GM21423 (cell line): ENCODE data around the gene DCLK1.

ENCODE experiments used
- ATAC-seq: cut with Tn5 transposase; IDR thresholded peaks from one replicate; pipeline ENCODE4 v1.9.1; 2021; ENCODE audit warnings: mild to moderate bottlenecking, moderate library complexity; ENCODE audit not compliant: unreplicated experiment

Gene DCLK1

DNA sequence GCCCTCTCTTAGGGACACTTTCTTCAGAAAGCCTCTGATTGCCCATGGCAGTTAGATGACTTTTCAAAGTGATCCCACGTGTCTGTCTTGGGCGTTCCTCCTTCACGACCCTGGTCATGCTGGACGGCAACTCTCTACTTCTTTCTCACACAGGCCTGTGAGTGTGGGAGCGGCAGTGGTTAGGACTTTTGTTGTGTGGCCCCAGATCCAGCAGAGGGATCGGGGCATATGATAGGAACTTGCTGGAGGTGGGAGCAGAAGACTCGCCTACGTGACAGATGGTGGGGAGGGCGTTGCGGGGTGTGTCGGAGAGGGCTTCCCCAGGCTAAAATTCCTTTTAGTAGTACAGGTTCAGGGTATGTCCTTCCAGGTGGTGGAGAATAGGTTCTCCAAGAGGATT lies 365.2 kb downstream of the DCLK1 start:
- no peak for ATAC-seq

- ATAC-seq, result no peak
Observed at GRCh38 chr13:35765366-35765765, 365.8 kb downstream of the DCLK1 start.

DNA sequence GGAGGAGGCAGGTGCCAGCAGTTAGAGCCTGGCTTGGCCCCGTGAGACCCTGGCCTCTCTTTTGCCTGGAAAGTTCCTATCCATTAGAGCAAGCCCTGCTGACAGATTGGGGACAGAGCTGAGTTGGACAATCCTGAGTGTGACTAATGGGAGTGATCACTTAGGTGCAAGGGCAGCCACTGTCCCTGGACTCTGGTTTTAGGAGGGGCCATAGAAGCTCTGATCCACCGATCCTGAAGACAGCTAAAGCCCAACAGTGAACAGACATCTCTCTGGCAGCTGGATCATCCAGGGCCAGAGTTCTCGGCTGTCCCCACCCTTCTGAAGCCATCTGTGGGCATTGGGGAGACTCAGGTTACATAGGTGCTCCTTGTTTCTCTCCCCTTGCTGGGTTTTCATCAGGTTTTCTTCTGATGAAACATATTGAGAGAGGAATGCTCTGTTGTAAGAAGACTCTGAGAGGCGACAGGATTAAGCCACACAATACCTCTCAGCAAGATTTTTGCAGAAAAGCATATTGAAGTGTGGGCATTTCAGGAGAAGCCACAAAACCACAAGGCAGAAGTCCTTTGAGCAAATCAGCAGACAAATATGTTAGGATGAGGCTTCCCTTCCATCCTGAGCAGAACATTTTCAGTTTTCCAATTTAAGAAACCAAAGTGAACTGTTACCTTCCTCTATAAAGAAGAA lies 366.7 kb downstream of the DCLK1 start:
- no peak for ATAC-seq

DNA sequence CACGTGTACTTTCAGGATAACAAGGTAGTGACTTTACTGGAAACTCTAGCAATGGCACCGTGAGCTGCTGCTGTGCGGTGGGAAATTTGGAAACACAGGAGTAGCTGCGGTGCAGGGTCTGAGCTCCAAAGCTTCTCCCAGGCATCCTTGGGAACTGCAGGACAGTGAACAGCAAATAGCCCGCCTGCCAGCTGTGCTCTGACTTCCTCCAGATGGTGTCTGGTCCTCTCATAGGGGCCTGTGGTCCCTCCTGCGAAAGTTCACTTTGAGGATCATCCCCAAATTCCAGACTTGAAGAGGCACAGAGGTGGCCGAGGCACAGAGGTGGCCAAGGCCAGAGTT lies 367.4 kb downstream of the DCLK1 start:
- no peak for ATAC-seq

DNA sequence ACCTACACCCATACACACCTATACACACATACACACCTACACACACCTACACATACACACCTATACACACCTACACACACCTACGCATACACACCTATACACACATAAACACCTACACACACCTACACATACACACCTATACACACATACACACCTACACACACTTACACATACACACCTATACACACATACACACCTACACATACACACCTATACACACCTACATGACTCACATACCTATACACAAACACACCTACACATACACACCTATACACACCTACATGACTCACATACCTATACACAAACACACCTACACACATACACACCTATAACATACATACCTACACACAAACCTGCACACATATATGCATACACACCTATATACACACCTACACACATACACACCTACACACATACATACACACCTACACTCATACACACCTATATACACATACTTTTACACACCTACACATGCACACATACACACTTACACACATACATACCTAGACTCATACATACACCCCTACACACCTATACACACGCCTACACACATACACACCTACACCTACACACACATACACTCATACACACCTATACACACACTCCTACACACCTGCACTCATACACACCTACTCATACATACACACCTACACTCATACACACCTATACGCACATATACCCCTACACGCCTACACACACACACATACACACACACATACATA lies 368.0 kb downstream of the DCLK1 start:
- no peak for ATAC-seq

- ATAC-seq, result no peak
Observed at GRCh38 chr13:35761440-35762252, 369.5 kb downstream of the DCLK1 start.

- ATAC-seq, result no peak
Observed at GRCh38 chr13:35760735-35761281, 370.4 kb downstream of the DCLK1 start.

DNA sequence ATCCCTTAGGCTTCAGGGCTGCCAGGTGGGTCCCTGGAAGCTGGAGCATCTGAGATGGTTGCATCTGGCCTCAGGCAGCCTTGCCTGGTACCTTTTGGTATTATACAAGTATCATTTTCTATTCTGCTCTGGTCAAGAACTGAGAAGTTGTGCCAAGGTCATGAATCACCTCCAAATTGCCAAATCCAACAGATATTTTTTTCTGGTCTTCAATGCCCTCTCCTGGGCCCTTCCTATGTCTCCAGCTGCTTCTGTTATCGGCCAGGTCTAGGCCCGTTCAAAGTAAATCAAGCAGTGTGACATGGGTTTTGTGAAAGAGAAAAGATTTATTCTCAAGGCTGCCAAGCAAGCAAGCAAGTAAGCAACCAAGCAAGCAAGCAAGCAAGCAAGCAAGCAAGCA lies 383.6 kb downstream of the DCLK1 start:
- no peak for ATAC-seq

GRCh38 chr13:35744566-35745178 lies 386.5 kb downstream of the DCLK1 start:
- no peak for ATAC-seq

GRCh38 chr13:35744144-35744543 lies 387.0 kb downstream of the DCLK1 start:
- no peak for ATAC-seq

DNA sequence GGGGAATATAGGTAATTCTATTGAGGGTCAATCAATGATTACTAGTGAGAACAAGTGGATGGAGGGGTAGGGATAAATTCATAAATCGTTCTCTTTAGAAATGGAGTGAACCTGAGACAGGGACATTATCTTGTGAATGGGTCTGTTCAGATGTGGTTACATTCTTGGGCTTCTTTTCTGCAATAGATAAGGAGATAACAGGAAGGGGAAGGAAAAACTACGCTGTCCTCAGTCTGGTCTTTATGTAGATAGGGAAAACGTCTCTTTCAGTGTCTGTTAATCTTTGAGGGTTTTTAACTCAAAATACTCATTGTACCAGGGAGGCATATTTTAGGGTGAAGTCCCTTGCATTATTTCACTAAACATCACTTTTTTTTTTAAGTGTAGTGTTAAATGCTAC lies 388.0 kb downstream of the DCLK1 start:
- no peak for ATAC-seq

DNA sequence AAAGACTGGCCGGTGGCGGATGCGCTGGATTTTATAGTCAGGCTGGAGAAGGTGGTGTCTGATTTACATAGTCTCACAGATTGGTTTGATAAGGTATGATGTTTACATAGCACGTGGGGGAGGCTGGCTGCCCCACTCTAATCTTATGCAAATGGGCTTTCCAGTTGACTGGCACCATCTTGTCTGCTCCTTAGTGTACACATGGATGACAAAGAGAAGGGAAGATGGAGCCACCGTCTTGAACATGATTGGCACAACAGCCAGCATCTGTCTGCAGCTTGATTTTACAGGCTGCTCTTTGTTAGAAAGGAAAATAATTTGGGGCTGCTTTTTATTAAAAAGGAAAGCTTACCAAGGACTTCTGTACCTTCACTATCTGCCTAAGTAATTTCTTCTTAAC lies 389.5 kb downstream of the DCLK1 start:
- no peak for ATAC-seq

DNA sequence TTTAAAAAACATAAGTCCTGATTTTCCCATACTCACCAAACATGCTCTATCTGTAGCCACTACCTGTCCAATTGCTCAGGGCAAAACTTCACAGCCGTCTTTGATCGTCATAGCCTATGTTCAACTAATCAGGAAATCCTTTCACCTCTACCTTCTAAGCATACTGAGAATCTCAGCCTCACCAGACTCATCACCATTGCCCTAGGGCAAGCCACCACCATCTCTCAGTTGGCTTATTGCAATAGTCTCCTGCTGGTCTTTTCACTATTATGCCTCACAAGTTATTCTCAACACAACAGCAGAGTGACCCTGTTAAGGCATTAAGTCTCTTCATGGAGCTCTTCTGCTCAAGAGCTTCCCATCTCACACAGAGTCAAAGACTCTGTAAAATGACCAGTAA lies 394.3 kb downstream of the DCLK1 start:
- ATAC-seq, result no peak

- ATAC-seq, result no peak
Observed at GRCh38 chr13:35733827-35734226, 397.4 kb downstream of the DCLK1 start.

GRCh38 chr13:35732565-35732964 lies 398.6 kb downstream of the DCLK1 start:
- ATAC-seq, result no peak

DNA sequence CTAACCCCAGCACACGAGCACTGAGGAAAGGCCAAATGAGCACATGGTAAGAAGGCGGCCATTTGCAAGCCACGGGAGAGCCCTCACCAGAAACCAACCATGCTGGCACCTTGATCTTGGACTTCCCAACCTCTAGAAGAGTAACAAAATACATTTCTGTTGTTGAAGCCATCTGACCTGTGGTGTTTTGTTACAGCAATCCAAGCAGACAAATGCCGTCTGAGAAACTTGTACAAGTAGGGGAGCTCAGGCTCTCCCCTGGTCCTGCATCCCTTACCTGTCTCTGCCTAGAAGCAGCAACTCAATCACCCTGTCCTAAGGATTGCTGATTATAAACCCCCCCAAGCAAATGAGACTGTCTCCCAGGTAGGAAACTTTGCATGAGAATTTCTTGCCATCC lies 399.7 kb downstream of the DCLK1 start:
- ATAC-seq, result no peak

GRCh38 chr13:35729926-35730627 lies 401.1 kb downstream of the DCLK1 start:
- peak; percentile 59 for ATAC-seq

GRCh38 chr13:35727881-35728280 lies 403.3 kb downstream of the DCLK1 start:
- ATAC-seq, result no peak

DNA sequence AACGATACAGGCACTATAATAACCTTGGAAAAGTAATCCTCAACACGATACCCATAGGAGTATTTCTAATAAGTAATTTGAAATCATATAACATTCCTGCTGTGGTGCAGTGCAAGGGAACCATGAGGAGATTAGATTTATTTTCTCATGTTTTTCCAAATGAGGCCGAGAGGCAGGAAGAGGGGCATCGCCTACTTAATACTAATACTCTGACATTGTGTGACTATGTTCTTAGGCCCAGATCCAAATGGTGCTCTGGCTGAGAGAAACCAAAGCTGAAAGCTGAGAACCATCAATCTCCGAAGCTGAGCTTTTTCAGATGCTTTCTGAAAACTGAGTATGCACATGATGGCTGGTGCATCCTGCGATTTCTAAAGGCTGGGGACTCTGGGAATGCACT lies 406.7 kb downstream of the DCLK1 start:
- no peak for ATAC-seq

DNA sequence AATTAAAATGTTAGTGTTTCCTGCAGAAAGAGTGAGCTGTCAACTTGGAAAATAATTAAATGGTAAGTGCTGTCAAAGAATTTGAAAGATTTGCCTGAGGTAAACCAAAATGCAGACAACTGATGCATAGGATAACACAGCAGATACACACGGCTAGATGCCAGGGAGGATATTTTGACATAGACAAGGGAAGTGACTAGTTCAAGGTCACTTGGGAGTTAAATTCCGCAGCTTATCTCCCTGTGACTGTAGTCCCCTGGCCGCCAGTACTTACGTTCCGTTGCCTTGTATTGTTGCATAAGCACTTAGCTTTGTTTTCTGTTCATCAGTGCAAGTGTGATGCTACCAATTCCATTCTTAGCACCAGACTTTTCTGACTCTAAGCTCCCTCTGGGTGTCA lies 407.4 kb downstream of the DCLK1 start:
- no peak for ATAC-seq

DNA sequence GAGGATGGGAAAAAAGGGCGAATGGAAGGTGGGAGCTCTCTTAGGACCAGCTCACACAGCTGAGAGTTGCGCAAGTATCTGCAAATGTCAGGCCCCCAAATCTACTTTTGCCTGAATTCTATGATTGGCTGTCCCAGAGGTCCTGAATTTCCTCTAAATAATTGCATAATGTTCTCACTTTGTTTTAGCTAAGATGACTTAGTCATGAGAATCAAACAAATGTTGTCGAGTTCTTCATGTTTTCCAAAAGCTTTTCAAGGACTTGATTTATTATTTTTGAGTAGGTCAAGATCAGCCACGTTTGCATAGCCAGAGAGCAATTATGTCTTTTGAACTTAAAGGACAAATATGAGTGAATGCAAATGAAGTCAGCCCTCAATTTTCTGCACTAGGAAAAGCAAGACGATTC lies 408.1 kb downstream of the DCLK1 start:
- ATAC-seq, result no peak
